Activated naive CD8-positive, alpha-beta T cell treated with anti-CD3 and anti-CD28 coated beads for 36 hours (primary cell): ENCODE data around the gene LRFN4. TPM values are rescaled to one million over a fixed set of nuclear protein-coding genes. Genes with fewer than 3 reads are reported as not detected.
A peak's percentile ranks its signal among the peaks of the same experiment; 100 is the strongest.

Experiments
- DNase-seq: peaks from one replicate; pipeline ENCODE4 v3.0.0; 2021
- H3K27ac Mint-ChIP-seq: one replicate; pipeline ENCODE4 v1.8.0; 2022; ENCODE audit warnings: mild to moderate bottlenecking, moderate library complexity, mixed read lengths
- H3K27me3 Mint-ChIP-seq: one replicate; pipeline ENCODE4 v1.8.0; 2022; ENCODE audit warnings: mild to moderate bottlenecking, mixed read lengths
- H3K36me3 Mint-ChIP-seq: one replicate; pipeline ENCODE4 v1.8.0; 2021; ENCODE audit warnings: mild to moderate bottlenecking, mixed read lengths
- H3K4me1 Mint-ChIP-seq: one replicate; pipeline ENCODE4 v1.8.0; 2021; ENCODE audit warnings: mixed read lengths
- H3K4me3 Mint-ChIP-seq: one replicate; pipeline ENCODE4 v1.8.0; 2022; ENCODE audit warnings: mild to moderate bottlenecking, moderate library complexity, mixed read lengths
- H3K9me3 Mint-ChIP-seq: one replicate; pipeline ENCODE4 v1.8.0; 2022; ENCODE audit warnings: mixed read lengths
- total RNA-seq, 2 experiments: library from RNA; stranded (reverse); gene quantifications; one replicate each; pipeline ENCODE4 v1.2.3, GENCODE V29; 2021

Gene LRFN4
- total RNA-seq, 2 experiments from 2014 or later = 36.3 to 37.8 TPM

GRCh38 chr11:66851698-66852465 is 5.0 kb upstream of the LRFN4 start:
- Mint-ChIP-seq H3K27me3 (no peaks in the 10 kb centered on the region), H3K36me3 (peaks cover 2% of the 10 kb centered on the region), H3K9me3 (no peaks in the 10 kb centered on the region), H3K4me3 (no peak overlapping the region), H3K27ac (peak overlapping the region; percentile 6), H3K4me1 (peaks cover 5% of the 10 kb centered on the region)
- DNase-seq = no peak

GRCh38 chr11:66852466-66853241 is 4.2 kb upstream of the LRFN4 start:
- peaks cover 5% of the 10 kb centered on the region for H3K4me1 Mint-ChIP-seq
- H3K27ac Mint-ChIP-seq = no peak overlapping the region
- H3K27me3 Mint-ChIP-seq = no peaks in the 10 kb centered on the region
- H3K4me3 Mint-ChIP-seq = no peak overlapping the region
- no peak for DNase-seq
- no peaks in the 10 kb centered on the region for H3K9me3 Mint-ChIP-seq
- peaks cover 2% of the 10 kb centered on the region for H3K36me3 Mint-ChIP-seq

GRCh38 chr11:66853242-66854229 is 3.3 kb upstream of the LRFN4 start:
- H3K27ac Mint-ChIP-seq = no peak overlapping the region
- no peak for DNase-seq
- H3K9me3 Mint-ChIP-seq = no peaks in the 10 kb centered on the region
- H3K4me3 Mint-ChIP-seq = no peak overlapping the region
- H3K4me1 Mint-ChIP-seq = peaks cover 5% of the 10 kb centered on the region
- peaks cover 2% of the 10 kb centered on the region for H3K36me3 Mint-ChIP-seq
- H3K27me3 Mint-ChIP-seq = no peaks in the 10 kb centered on the region

GRCh38 chr11:66854231-66854661 is 2.6 kb upstream of the LRFN4 start:
- DNase-seq = no peak
- Mint-ChIP-seq H3K27ac (no peak overlapping the region), H3K9me3 (no peaks in the 10 kb centered on the region), H3K36me3 (peaks cover 2% of the 10 kb centered on the region), H3K27me3 (no peaks in the 10 kb centered on the region), H3K4me1 (peaks cover 5% of the 10 kb centered on the region), H3K4me3 (no peak overlapping the region)

GRCh38 chr11:66854729-66855211 is 2.1 kb upstream of the LRFN4 start:
- no peak overlapping the region for H3K27ac Mint-ChIP-seq
- H3K4me3 Mint-ChIP-seq = no peak overlapping the region
- no peak for DNase-seq

GRCh38 chr11:66855574-66856495 is 1.0 kb upstream of the LRFN4 start:
- peaks cover 5% of the 10 kb centered on the region for H3K4me1 Mint-ChIP-seq
- H3K4me3 Mint-ChIP-seq = peak overlapping the region; percentile 90
- H3K9me3 Mint-ChIP-seq = no peaks in the 10 kb centered on the region

More at GRCh38 chr11:66854729-66855211, 2.1 kb upstream of the LRFN4 start:
- H3K36me3 Mint-ChIP-seq = peaks cover 2% of the 10 kb centered on the region
- no peaks in the 10 kb centered on the region for H3K27me3 Mint-ChIP-seq
- H3K4me1 Mint-ChIP-seq = peaks cover 5% of the 10 kb centered on the region
- no peaks in the 10 kb centered on the region for H3K9me3 Mint-ChIP-seq

GRCh38 chr11:66857234-66857926 is 516 bp downstream of the LRFN4 start:
- Mint-ChIP-seq H3K4me1 (peaks cover 2% of the 10 kb centered on the region), H3K27me3 (no peaks in the 10 kb centered on the region), H3K4me3 (peak overlapping the region; percentile 83), H3K9me3 (no peaks in the 10 kb centered on the region), H3K27ac (peak overlapping the region; percentile 82), H3K36me3 (peaks cover 2% of the 10 kb centered on the region)
- DNase-seq = no peak

More at GRCh38 chr11:66855574-66856495, 1.0 kb upstream of the LRFN4 start:
- Mint-ChIP-seq H3K27ac (peak overlapping the region; percentile 69), H3K36me3 (peaks cover 2% of the 10 kb centered on the region), H3K27me3 (no peaks in the 10 kb centered on the region)
- DNase-seq = peak; percentile 91

- no peak overlapping the region for H3K27ac Mint-ChIP-seq
- no peaks in the 10 kb centered on the region for H3K9me3 Mint-ChIP-seq
- no peak for DNase-seq
- peaks cover 2% of the 10 kb centered on the region for H3K4me1 Mint-ChIP-seq
- H3K4me3 Mint-ChIP-seq = peak overlapping the region; percentile 83
- H3K27me3 Mint-ChIP-seq = no peaks in the 10 kb centered on the region
- H3K36me3 Mint-ChIP-seq = peaks cover 2% of the 10 kb centered on the region
Measured at GRCh38 chr11:66857927-66858185, 992 bp downstream of the LRFN4 start.

GRCh38 chr11:66858186-66858938 is 1.5 kb downstream of the LRFN4 start:
- H3K4me3 Mint-ChIP-seq = peak overlapping the region; percentile 83
- H3K27me3 Mint-ChIP-seq = no peaks in the 10 kb centered on the region
- H3K9me3 Mint-ChIP-seq = no peaks in the 10 kb centered on the region
- H3K36me3 Mint-ChIP-seq = peaks cover 2% of the 10 kb centered on the region
- peaks cover 2% of the 10 kb centered on the region for H3K4me1 Mint-ChIP-seq
- no peak for DNase-seq
- no peak overlapping the region for H3K27ac Mint-ChIP-seq

GRCh38 chr11:66858939-66859685 is 2.2 kb downstream of the LRFN4 start:
- H3K36me3 Mint-ChIP-seq = peaks cover 2% of the 10 kb centered on the region
- no peak overlapping the region for H3K27ac Mint-ChIP-seq
- H3K27me3 Mint-ChIP-seq = no peaks in the 10 kb centered on the region
- no peak for DNase-seq
- no peaks in the 10 kb centered on the region for H3K9me3 Mint-ChIP-seq
- H3K4me1 Mint-ChIP-seq = peaks cover 2% of the 10 kb centered on the region
- H3K4me3 Mint-ChIP-seq = no peak overlapping the region

GRCh38 chr11:66859686-66860448 is 3.0 kb downstream of the LRFN4 start:
- Mint-ChIP-seq H3K9me3 (no peaks in the 10 kb centered on the region), H3K27me3 (no peaks in the 10 kb centered on the region), H3K27ac (no peak overlapping the region), H3K36me3 (peaks cover 2% of the 10 kb centered on the region), H3K4me3 (no peak overlapping the region), H3K4me1 (peaks cover 2% of the 10 kb centered on the region)
- no peak for DNase-seq

- Mint-ChIP-seq H3K4me1 (peaks cover 2% of the 10 kb centered on the region), H3K9me3 (no peaks in the 10 kb centered on the region), H3K36me3 (peaks cover 2% of the 10 kb centered on the region), H3K4me3 (no peak overlapping the region), H3K27me3 (no peaks in the 10 kb centered on the region), H3K27ac (no peak overlapping the region)
- no peak for DNase-seq
Measured at GRCh38 chr11:66860449-66860831, 3.6 kb downstream of the LRFN4 start.
